ENCODE data around the gene LGSN.
"Not testable (repeated sequence)": the region's sequence is repeated elsewhere in the genome, so short reads cannot be mapped to it uniquely, and the experiment has no call there.

Gene LGSN, protein sequence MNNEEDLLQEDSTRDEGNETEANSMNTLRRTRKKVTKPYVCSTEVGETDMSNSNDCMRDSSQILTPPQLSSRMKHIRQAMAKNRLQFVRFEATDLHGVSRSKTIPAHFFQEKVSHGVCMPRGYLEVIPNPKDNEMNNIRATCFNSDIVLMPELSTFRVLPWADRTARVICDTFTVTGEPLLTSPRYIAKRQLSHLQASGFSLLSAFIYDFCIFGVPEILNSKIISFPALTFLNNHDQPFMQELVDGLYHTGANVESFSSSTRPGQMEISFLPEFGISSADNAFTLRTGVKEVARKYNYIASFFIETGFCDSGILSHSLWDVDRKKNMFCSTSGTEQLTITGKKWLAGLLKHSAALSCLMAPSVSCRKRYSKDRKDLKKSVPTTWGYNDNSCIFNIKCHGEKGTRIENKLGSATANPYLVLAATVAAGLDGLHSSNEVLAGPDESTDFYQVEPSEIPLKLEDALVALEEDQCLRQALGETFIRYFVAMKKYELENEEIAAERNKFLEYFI

DNA sequence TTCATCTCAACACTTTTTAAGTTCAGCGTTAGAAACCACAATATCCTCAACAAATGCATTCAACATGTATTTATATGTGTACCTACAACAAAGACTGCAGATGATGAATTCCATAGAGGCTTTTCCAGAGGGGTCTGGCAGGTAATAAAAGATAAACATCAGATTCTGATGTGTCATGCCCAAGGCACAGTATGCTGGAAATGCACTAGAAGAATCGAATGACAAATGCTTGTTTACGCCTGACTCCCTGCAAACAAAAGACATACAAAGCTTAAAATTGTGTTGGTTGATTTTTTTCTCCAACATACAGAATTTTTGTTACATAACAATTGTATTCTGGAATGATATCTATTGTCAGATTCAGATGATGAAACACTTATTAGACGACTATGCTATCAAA lies at the start of gene LGSN:
Gene LGSN (minus strand): TSS at position 45 of the 400 bp plus-strand sequence. CDS start 40 bp downstream, at position 5.
- no peak for DNase-seq

DNA sequence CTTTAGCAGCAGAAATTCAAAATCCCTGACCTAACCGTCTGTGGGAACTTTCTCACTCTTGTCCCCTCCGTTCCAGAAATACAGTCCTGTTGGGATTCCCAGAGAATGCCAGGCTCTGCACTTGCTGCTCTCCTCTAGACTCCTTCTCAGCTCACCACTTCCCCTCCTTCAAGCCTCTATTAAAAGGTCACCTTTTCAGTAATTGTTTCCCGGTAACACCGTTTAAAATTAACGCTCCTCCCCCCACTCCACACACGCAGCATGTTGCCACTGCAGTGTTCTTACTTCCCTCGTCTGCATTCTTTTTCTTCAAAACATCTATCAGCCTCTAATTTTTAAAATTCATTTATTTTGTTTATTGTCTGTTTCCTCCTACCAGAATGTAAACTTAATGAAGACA lies 48.6 kb upstream of the LGSN start:
- DNase-seq = no peak

DNA sequence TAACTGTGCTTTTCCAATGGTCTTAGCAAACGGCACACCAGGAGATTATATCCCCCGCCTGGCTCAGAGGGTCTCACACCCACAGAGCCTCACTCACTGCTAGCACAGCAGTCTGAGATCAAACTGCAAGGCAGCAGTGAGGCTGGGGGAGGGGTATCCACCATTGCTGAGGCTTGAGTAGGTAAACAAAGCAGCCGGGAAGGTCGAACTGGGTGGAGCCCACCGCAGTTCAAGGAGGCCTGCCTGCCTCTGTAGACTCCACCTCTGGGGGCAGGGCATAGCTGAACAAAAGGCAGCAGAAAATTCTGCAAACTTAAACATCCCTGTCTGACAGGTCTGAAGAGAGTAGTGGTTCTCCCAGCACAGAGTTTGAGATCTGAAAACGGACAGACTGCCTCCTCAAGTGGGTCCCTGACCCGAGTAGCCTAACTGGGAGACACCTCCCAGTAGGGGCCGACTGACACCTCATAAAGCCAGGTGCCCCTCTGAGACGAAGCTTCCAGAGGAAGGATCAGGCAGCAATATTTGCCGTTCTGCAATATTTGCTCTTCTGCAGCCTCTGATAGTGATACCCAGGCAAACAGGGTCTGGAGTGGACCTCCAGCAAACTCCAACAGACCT lies 42.8 kb upstream of the LGSN start:
- not testable (repeated sequence) for DNase-seq

DNA sequence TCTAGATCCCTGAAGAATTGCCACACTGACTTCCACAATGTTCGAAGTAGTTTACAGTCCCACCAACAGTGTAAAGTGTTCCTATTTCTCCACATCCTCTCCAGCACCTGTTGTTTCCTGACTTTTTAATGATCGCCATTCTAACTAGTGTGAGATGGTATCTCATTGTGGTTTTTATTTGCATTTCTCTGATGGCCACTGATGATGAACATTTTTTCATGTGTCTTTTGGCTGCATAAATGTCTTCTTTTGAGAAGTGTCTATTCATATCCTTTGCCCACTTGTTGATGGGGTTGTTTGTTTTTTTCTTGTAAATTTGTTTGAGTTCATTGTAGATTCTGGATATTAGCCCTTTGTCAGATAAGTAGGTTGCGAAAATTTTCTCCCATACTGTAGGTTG lies 37.6 kb upstream of the LGSN start:
- not testable (repeated sequence) for DNase-seq

DNA sequence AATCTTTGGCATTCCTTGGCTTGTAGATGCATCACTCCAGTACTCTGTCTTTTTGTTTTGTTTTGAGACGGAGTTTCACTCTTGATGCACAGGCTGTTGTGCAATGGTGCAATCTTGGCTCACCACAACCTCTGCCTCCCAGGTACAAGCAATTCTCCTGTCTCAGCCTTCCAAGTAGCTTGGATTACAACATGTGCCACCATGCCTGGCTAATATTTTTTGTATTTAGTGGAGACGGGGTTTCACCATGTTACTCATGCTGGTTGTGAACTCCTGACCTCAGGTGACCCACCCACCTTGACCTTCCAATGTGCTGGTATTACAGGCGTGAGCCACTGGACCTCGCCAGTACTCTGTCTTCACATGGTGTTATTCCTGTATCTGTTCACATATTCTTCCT lies 35.8 kb upstream of the LGSN start:
- no peak for DNase-seq

DNA sequence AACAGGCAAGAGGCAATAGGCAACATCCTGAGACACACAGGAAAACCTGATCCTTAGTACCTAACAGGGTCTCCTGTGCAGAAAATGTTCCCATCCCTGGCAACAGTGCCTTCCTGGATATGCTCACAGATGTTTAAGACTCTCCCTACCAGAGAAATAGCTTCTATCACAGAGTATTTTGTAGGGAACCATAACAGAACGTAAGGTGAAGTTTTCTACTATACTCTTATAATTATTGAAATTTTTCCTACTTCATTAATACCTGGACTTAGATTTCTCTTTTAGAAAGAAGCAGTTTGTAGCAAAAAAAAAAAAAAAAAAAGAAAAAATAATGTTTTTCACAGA lies 33.5 kb upstream of the LGSN start:
- DNase-seq = no peak

DNA sequence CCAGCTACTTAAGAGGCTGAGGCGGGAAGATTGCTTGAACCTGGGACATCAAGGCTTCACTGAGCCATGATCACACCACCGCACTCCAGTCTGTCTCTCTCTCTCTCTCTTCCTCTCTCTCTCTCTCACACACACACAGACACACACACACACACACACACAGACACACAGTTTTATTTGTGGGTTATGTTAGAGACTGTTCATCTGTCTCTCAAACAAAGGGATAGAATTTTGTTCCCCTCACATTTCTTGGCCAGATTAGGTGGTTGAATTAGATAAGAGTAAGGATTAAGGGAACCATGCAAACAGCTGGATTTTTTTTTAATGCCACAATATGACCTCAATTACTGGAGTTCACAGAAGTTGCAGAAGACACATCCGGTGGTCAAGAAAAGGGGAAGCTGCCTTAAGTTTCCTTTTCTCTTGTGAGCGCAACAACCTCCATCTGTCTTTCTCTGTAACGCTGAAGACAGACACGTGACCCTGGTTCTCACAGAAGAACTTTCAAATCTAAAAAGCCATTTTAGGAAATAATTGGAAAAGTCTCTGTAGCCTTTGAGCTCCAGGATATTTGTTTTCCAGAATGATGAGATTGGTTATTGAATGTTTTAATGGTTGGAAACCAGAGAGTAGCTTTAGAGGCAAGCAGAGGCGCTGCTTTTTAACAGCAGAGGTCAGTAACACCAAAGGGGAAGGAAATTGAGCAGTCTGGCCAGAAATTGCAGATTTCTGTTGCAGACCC lies 32.9 kb upstream of the LGSN start:
- peak; percentile 43 for DNase-seq

DNA sequence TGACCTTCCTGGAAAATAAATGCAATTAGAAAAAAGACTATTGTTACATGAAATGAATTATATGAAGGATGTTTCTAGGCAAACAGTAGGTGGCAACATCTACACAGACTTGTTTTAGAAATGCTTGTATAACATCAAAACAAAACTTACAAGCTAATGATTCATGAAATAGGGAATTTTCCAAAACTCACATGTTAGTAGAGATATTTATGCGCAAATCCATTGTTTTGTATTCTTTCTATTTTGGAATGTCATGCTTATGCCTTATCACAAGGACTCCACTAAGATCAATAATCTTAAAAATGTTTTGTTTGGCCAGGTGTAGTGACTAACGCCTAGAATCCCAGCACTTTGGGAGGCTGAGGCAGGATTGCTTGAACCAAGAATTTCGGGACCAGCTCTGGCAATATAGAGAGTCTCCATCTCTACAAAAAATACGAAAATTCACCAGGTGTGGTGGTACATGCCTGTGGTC lies 32.3 kb upstream of the LGSN start:
- no peak for DNase-seq

DNA sequence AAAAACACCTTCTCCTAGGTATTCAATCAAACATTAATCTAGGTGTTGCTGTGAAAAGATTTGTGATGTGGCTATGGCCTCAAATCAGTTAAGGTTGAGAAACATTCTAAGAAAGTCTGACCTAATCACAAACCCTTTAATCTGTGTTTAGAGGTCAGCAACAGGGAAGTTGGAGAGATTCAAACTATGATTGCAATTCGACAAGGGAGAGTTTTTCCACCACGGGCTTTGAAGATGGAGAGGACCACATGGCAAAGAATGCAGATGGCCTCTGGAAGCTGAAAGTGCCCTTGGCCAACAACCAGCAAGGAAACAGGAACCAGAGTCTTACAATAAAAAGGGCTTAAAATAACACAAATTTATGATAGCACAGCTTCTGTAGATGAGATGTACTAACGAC lies 29.6 kb upstream of the LGSN start:
- DNase-seq = no peak

DNA sequence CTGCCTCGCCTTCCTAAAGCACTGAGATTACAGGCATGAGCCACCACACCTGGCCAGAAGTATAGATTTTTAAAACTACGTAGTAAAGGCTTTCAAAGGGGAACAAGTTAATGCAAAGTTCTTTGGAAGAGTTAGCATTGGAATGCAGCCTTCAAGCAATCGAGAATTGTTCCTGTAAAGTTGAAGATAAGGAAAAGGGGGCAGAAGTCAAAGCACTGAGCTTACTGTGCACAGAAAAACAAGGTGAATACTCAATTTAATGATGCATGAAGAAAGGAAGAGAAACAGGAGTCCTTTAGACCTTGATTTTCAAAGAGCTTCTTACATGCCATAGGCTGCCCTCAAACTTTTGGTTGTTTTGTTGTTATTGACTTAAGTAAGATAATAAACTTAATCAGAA lies 29.1 kb upstream of the LGSN start:
- no peak for DNase-seq

DNA sequence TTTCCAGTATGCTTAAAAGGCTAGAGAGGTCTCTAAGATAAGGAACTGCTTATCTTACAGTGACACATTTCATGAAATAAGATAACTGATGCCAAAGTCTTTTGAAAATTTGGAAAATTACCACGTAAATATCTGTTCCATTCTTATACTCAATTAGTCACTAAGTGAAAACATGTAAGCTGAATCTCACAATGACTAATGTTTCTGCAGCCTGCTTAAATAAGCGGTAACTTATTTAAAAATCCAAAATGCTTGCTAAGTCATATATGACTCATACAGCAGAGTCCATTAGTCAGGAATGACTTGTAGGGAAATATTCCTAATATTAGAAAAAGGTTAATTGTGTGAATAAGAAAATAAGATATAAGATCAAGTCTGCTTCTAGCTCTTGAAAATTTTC lies 27.8 kb upstream of the LGSN start:
- DNase-seq = no peak

DNA sequence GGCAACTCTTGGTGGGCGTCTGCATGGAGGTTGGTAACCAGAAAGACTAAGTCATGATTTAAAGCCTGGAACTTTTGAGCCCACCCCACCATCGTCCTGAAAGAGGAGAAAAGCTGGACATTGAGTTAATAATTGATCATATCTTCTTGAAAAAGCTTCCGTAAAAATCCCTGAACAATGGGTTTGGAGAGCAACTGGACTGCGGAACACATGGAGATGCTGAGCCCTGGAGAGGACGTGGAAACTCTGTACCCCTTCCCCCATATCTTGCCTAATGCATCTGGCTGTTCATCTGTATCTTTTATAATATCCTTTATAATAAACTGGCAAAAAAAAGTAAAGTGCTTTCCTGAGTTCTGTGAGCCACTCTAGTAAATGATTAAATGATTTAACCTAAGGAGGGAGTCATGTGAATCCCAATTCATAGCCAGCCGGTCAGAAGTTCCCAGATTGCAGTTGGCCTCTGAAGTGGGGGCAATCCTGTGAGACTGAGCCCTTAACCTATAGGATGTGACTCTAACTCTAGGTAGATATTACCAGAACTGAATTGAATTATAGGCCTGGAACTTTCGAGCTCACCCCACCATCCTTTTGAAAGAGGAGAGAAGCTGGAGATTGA lies 26.5 kb upstream of the LGSN start:
- no peak for DNase-seq

DNA sequence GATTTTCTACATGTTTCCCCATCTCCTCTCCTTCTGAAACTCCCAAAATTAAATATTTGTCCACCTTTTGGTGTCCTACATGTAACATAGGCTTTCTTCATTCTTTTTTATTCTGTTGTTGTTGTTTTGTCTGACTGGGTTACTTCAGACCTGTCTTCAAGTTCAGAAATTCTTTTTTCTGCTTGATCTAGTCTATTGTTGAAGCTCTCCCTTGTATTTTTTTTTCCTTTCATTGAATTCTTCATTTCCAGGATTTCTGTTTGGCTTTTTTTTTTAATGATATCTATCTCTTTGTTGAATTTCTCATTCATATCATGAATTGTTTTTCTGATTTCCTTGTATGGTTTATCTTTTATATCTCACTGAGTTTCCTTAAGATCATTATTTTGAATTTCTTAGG lies 20.6 kb upstream of the LGSN start:
- DNase-seq = no peak

DNA sequence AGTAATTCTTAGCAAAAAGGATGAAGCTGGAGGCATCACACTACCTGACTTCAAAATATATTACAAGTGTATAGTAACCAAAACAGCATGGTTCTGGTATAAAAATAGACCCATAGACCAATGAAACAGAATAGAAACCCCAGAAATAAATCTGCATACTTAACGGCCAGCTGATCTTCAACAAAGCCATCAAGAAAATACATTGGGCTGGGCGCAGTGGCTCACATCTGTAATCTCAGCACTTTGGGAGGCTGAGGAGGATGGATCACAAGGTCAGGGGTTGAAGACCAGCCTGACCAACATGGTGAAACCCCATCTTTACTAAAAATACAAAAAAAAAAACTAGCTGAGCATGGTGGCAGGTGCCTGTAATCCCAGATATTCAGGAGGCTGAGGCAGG lies 14.9 kb upstream of the LGSN start:
- not testable (repeated sequence) for DNase-seq

DNA sequence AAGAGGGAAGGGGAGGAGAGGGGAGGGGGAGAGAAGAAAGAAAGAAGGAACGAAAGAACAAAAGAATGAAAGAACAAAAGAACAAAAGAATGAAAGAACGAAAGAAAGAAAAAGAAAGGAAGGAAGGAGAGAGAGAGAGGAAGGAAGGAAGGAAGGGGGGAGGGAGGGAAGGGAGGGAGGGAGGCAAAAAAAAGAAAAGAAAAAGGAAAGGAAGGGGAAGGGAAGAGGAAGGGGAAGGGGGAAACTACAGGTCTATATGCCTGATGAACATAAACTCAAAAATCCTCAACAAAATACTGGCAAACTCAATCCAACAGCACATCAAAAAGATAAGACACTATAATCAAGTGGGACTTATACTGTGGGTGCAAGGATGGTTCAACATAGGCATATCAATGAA lies 13.7 kb upstream of the LGSN start:
- DNase-seq = no peak

DNA sequence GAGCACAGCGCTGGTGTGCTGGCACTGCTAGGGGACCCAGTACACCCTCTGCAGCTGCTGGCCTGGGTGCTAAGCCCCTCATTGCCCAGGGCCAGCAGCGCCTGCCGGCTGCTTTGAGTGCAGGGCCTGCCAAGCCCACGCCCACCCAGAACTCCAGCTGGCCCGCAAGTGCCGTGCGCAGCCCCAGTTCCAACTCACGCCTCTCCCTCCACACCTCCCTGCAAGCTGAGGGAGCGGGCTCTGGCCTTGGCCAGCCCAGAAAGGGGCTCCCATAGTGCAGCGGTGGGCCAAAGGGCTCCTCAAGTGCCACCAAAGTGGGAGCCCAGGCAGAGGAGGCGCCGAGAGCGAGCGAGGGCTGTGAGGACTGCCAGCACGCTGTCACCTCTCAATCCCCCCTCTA lies 6.8 kb upstream of the LGSN start:
- not testable (repeated sequence) for DNase-seq

DNA sequence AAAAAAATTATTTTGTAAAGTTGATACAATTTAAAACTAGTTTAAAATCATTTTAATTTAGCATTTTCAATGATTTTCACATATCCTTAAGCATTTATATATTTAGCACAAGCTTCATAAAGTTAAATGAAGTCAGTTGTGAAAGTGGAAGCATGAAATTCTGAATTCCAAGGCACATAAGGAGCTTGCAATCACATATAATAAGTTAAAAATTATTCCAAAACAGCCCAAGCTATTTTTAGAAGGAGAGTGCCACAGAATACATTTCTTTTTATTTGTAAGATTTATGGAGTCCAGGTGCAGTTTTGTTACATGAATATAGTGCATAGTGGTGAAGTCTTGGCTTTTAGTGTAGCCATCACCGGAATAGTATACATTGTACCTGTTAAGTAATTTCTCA lies 3.2 kb upstream of the LGSN start:
- DNase-seq = no peak

DNA sequence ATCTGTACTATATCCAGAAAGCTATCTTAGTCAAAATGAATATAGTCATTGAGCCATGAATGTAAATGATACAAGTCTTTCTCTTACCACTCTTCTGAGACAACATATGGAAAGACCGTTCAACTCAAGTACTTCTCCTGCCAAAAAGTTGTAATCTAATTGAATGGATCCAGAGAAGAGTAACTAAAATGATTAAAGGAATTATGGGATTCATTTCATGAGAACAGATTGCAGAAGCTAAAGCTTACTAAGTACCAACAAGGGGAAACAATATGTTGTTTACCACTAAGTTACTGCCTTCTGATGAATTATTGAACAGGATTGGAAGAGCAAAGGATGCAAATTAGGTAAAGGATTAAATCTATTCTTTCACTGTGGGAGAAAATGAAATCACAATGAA lies 2.0 kb upstream of the LGSN start:
- DNase-seq = no peak

DNA sequence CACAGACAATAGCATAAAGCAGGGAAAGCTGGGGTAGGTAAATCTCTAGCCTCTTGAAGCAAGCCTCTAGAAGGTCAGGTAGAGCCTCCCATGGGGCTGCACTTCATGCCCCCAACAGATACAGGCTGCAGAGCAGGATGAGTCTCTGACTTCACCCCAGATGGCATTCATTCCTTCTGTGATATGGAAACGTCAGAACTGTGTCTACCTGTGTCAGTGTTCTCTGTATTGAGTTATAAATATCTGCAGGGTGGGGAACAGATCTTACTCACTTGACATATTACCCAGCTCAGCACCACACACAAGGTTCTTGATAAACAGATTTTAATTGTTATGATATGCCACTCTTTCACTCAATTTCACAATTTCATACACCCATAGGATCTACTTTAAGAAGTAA lies 2.1 kb downstream of the LGSN start:
- no peak for DNase-seq

DNA sequence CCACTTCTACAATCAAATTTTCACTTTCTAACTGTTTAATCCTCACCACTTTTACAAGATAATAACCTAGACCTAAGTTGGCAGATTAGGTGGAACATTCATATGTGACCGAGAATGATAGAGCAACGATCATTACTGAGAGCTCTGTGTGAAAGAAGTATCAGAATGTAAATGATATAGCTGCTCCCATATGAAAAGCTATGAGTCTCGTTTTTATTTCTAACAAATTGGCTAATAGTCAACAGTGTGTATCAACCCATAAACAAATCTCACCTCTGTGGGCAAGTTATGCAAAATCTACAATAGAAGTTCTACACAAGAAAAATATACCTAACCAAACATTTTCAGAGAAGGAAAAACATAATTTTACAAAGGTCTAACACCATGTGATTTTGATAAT lies 3.7 kb downstream of the LGSN start:
- no peak for DNase-seq

DNA sequence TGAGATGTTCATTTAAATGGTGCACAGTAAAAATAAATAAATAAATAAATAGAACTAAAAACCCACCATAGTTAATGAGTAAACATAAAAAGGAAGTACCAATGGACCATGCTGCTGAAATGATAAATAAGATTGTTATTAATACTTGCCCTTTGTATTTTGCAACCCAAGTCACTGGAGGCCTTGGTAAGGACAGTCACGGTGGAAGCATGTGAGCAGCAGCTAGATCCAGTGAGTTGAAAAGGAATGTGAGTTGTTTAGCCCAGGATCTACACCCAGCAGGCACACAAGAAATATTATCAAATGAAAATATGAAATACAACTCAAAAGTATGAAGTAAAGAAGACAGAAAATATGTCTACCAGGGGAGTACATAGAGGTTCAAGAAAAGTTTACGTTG lies 6.7 kb downstream of the LGSN start:
- DNase-seq = no peak

DNA sequence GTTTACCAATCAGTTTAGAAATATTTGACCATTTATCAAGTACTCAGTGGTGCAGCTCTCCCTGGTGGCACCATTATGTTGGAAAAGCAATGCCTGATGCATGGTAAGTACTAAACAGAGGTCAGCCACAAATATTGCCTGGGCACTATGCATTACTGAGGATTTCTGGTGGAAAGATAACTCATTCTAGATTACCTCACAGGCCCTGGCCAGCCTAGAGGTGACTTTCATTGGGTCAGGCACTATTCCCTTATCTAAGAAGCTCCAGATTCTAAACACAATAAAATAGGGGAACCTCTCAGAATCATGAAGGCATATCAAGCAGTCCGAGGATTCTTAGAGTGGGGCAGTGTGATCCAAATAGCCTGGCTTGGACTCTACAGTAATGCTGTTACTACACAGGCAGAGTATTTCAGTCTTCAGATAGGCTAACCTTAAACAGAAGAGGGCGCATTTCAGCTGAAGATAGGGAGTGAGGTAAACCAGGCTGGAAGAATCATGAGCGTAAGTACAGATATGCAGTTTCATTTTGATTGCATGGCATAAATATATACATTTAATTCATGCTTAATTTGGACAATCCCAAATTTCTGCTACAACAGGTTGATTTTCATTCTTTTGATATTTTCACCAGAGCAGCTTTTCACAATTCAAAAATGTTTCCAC lies 12.1 kb downstream of the LGSN start:
- peak; percentile 68 for DNase-seq

DNA sequence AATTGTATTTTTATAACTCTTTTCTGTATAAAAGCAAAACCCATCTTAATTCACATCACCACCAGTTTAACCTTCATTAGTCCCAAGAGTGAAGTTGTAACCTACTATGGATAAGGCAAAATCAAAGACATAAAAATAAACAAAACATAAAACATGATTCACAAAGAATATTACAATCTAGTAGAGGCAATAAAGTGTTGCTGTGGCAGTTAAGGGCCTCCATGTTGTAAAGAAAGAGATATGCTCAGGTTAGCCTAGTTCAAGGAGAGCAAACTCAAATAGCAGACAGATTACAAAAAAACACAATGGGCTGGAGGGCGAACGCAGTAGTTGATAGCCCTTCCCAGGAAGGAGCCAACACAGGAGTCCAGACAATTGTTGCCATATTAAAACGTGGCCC lies 13.4 kb downstream of the LGSN start:
- DNase-seq = no peak

Measured in NCI-H748 treated with DMSO at 0.1 percent for 48 hours (cell line).